Suprapubic skin (tissue), 4 donors: ENCODE results near the gene AUTS2.

Experiments
- CTCF ChIP-seq, 2 donors: fragments of 200-600 bp in 1 of 2; fragments of 450-650 bp in 1 of 2; sonication (generic) in 1 of 2; IDR thresholded peaks; one replicate each; pipeline ENCODE4 v1.5.1; 2016 to 2019; ENCODE audit warnings: antibody characterized with exemption in 2 of 2, mild to moderate bottlenecking in 1 of 2, moderate library complexity in 1 of 2
- POLR2A ChIP-seq, 2 donors: fragments of 450-650 bp; IDR thresholded peaks; one replicate each; pipeline ENCODE4 v1.6.1; 2017; ENCODE audit warnings: antibody characterized with exemption in 2 of 2, mild to moderate bottlenecking in 2 of 2, moderate library complexity in 2 of 2
- POLR2AphosphoS5 ChIP-seq, 3 donors: sonication (generic); formaldehyde crosslinking; IDR thresholded peaks; one replicate each; pipeline ENCODE4 v1.6.1; 2017; ENCODE audit warnings: antibody characterized with exemption in 3 of 3

DNA sequence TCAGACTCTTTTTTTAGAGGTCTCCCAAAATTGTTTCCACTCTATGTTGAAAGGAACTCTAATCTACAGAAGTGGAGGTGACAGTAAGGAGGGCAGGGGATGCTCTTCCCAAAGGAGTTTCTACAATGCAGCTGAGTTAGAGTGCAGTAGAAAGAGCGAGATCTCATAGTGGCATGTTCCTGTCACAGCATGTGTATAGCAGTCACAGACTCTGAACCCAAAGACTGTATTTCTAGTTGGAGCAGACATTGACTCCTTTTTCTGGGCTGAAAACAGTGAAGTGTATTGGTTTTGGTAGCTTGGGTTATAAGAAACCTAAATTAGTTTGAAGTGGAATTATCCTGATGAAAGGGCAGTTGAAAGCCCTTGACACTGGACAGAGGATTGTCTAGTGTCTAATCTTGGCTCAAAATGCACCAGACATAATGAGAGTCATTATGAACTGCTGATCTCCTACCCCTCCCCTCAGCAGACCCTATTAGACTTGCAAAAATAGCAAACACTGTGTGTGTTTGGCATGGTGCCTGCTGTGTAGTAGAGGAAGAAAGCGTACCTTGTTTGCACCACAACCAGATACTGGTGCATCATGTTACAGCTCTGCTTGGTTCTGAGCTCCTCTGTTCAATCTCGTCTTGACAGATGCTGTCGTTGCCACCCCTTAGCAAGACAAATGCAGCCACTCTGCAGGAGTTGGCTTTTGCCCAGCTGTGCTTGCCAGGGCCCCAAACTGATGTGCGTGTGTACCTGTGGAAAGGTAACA lies 336.0 kb downstream of the AUTS2 start:
- TF ChIP-seq POLR2AphosphoS5 (IDR thresholded peaks at IDR 0.05) (no peak), CTCF (IDR thresholded peaks at IDR 0.05) (no peak), POLR2A (IDR thresholded peaks at IDR 0.05) (no peak)
